Colonic mucosa (tissue), 4 donors: ENCODE results near the gene PSENEN. TPM values are rescaled to one million over a fixed set of nuclear protein-coding genes. Genes with fewer than 3 reads are reported as not detected.

Experiments
- DNase-seq: peaks from one replicate; pipeline ENCODE4 v3.0.0-alpha.2; 2020
- H3K27ac ChIP-seq: fragments of 200-600 bp; one replicate; pipeline ENCODE4 v1.8.0; 2021
- H3K27me3 ChIP-seq: fragments of 200-600 bp; one replicate; pipeline ENCODE4 v1.8.0; 2021
- H3K36me3 ChIP-seq: fragments of 200-600 bp; one replicate; pipeline ENCODE4 v1.8.0; 2021
- H3K4me1 ChIP-seq: fragments of 200-600 bp; one replicate; pipeline ENCODE4 v1.8.0; 2021; ENCODE audit warnings: mild to moderate bottlenecking
- H3K4me3 ChIP-seq: fragments of 200-600 bp; one replicate; pipeline ENCODE4 v1.8.0; 2021
- H3K9ac ChIP-seq, 2 donors: one replicate each; pipeline ENCODE4 v1.7.0; 2013; ENCODE audit warnings: control low read depth in 2 of 2, low read depth in 2 of 2, low read length in 2 of 2
- H3K9me3 ChIP-seq: fragments of 200-600 bp; one replicate; pipeline ENCODE4 v1.8.0; 2021
- CTCF ChIP-seq: fragments of 200-600 bp; IDR thresholded peaks from one replicate; pipeline ENCODE4 v1.8.0; 2022; ENCODE audit warnings: antibody characterized with exemption, mild to moderate bottlenecking
- intact Hi-C: fragments of 100-400 bp; cut with DNase I; formaldehyde crosslinking; loops from one replicate; pipeline ENCODE4 v1.14.1; 2022
- total RNA-seq, 2 donors: library from RNA; stranded (reverse); fragmentation: NEBNext Ultra II Directional in 1 of 2; extraction: Animal tissue kit (Norgen Biotek cat#: 25700) in 1 of 2; gene quantifications; one replicate each; pipeline ENCODE4 v1.2.1, GENCODE V29; 2021
- donor health status: healthy.
- donor health status: DM: no; HTN: no; CAD: no.
- donor health status: DM: no; HTN: no; CAD: no.

Gene PSENEN
- total RNA-seq, 2 donors from 2014 or later: 73.8 to 87.4 TPM

- Histone ChIP-seq H3K4me3 (no peak overlapping the region), H3K27ac (no peak overlapping the region), H3K4me1 (no peaks in the 10 kb centered on the region), H3K9me3 (no peaks in the 10 kb centered on the region), H3K9ac (no peak overlapping the region), H3K36me3 (peaks cover 39% of the 10 kb centered on the region), H3K27me3 (no peaks in the 10 kb centered on the region)
- intact Hi-C loops: no loop called here
- no peak for TF ChIP-seq CTCF
- no peak for DNase-seq
Observed at GRCh38 chr19:35729763-35730162, 15.7 kb upstream of the PSENEN start.

GRCh38 chr19:35730326-35730725, 15.1 kb upstream of the PSENEN start:
- H3K9ac ChIP-seq: no peak overlapping the region
- H3K36me3 ChIP-seq: peaks cover 34% of the 10 kb centered on the region
- no peaks in the 10 kb centered on the region for H3K27me3 ChIP-seq
- intact Hi-C loops: no loop called here
- no peak overlapping the region for H3K4me3 ChIP-seq
- no peak overlapping the region for H3K27ac ChIP-seq
- no peaks in the 10 kb centered on the region for H3K4me1 ChIP-seq
- no peak for DNase-seq
- no peaks in the 10 kb centered on the region for H3K9me3 ChIP-seq
- no peak for TF ChIP-seq CTCF

- Histone ChIP-seq H3K9me3 (no peaks in the 10 kb centered on the region), H3K36me3 (peaks cover 24% of the 10 kb centered on the region), H3K9ac (no peak overlapping the region), H3K4me1 (no peaks in the 10 kb centered on the region), H3K27ac (no peak overlapping the region), H3K27me3 (no peaks in the 10 kb centered on the region), H3K4me3 (no peak overlapping the region)
- intact Hi-C loops: no loop called here
- DNase-seq: no peak
- TF ChIP-seq CTCF: no peak
Observed at GRCh38 chr19:35731353-35731752, 14.1 kb upstream of the PSENEN start.

GRCh38 chr19:35731779-35732405, 13.6 kb upstream of the PSENEN start:
- DNase-seq: no peak
- H3K4me3 ChIP-seq: no peak overlapping the region
- TF ChIP-seq CTCF: no peak
- intact Hi-C loops: no loop called here
- H3K9ac ChIP-seq: no peak overlapping the region
- H3K36me3 ChIP-seq: peaks cover 22% of the 10 kb centered on the region
- H3K27me3 ChIP-seq: no peaks in the 10 kb centered on the region
- no peak overlapping the region for H3K27ac ChIP-seq
- H3K4me1 ChIP-seq: no peaks in the 10 kb centered on the region
- no peaks in the 10 kb centered on the region for H3K9me3 ChIP-seq

GRCh38 chr19:35732540-35733179, 12.8 kb upstream of the PSENEN start:
- TF ChIP-seq CTCF: no peak
- intact Hi-C loops: no loop called here
- H3K27ac ChIP-seq: no peak overlapping the region
- no peak for DNase-seq
- no peaks in the 10 kb centered on the region for H3K4me1 ChIP-seq
- H3K9ac ChIP-seq: no peak overlapping the region
- no peaks in the 10 kb centered on the region for H3K9me3 ChIP-seq
- H3K27me3 ChIP-seq: no peaks in the 10 kb centered on the region
- H3K4me3 ChIP-seq: no peak overlapping the region
- H3K36me3 ChIP-seq: peaks cover 14% of the 10 kb centered on the region
